Activated CD4-positive, CD25-positive, alpha-beta regulatory T cell treated with anti-CD3 and anti-CD28 coated beads, Interleukin-2, amount 50 U/mL, for 16 hours (primary cell): ENCODE measurements around the gene ZNF774.
"Not testable (repeated sequence)": the region's sequence is repeated elsewhere in the genome, so short reads cannot be mapped to it uniquely, and the experiment has no call there.

Experiments
- DNase-seq: peaks from one replicate; pipeline ENCODE4 v3.0.0-alpha.2; 2020; ENCODE audit warnings: low read depth, low spot score

ZNF774 gene

GRCh38 chr15:90388462-90389380 lies 36.6 kb downstream of the ZNF774 start:
- DNase-seq: peak; percentile 35

GRCh38 chr15:90389513-90389912 lies 37.4 kb downstream of the ZNF774 start:
- no peak for DNase-seq

- DNase-seq: no peak
These were observed 41.0 kb downstream of the ZNF774 start for GRCh38 chr15:90393040-90393439.

GRCh38 chr15:90394074-90394473 lies 42.0 kb downstream of the ZNF774 start:
- DNase-seq: no peak

- no peak for DNase-seq
These were observed 42.8 kb downstream of the ZNF774 start for GRCh38 chr15:90394748-90395442.

GRCh38 chr15:90396321-90396720 lies 44.2 kb downstream of the ZNF774 start:
- no peak for DNase-seq

- DNase-seq: no peak
These were observed 48.1 kb downstream of the ZNF774 start for GRCh38 chr15:90400005-90400758.

GRCh38 chr15:90400759-90401314 lies 48.8 kb downstream of the ZNF774 start:
- peak; percentile 50 for DNase-seq

GRCh38 chr15:90401495-90401894 lies 49.4 kb downstream of the ZNF774 start:
- DNase-seq: no peak

GRCh38 chr15:90402223-90402622 lies 50.1 kb downstream of the ZNF774 start:
- no peak for DNase-seq

GRCh38 chr15:90402767-90403166 lies 50.7 kb downstream of the ZNF774 start:
- no peak for DNase-seq

- no peak for DNase-seq
These were observed 53.0 kb downstream of the ZNF774 start for GRCh38 chr15:90405055-90405607.

- DNase-seq: no peak
These were observed 55.3 kb downstream of the ZNF774 start for GRCh38 chr15:90407336-90407735.

GRCh38 chr15:90407871-90408317 lies 55.8 kb downstream of the ZNF774 start:
- no peak for DNase-seq

- no peak for DNase-seq
These were observed 56.6 kb downstream of the ZNF774 start for GRCh38 chr15:90408657-90409056.

GRCh38 chr15:90409587-90409986 lies 57.5 kb downstream of the ZNF774 start:
- not testable (repeated sequence) for DNase-seq

- DNase-seq: not testable (repeated sequence)
These were observed 58.2 kb downstream of the ZNF774 start for GRCh38 chr15:90410316-90410715.

GRCh38 chr15:90411176-90411575 lies 59.1 kb downstream of the ZNF774 start:
- DNase-seq: no peak
